Astrocyte of the spinal cord (primary cell): Measurements from ENCODE around the gene NHSL2.
A peak's percentile ranks its signal among the peaks of the same experiment; 100 is the strongest.

ENCODE experiments used
- DNase-seq: peaks from one replicate; pipeline ENCODE4 v3.0.0; 2011; ENCODE audit warnings: low read depth, low spot score
- H3K4me3 ChIP-seq: 2 replicates; pipeline ENCODE4 v1.5.1; 2011; ENCODE audit warnings: low read depth, mild to moderate bottlenecking, low read length, moderate library complexity
- in situ Hi-C: cut with HindIII; loops from 2 replicates; pipeline ENCODE4 v1.10.0; 2017; ENCODE audit warnings: low sequenced_read_pairs
- TF ChIP-seq, protein P1 (sequence below): IDR thresholded peaks from 2 replicates; pipeline ENCODE4 v1.5.1; 2012; ENCODE audit warnings: low read depth, mild to moderate bottlenecking, low read length, inconsistent platforms

Gene NHSL2

DNA sequence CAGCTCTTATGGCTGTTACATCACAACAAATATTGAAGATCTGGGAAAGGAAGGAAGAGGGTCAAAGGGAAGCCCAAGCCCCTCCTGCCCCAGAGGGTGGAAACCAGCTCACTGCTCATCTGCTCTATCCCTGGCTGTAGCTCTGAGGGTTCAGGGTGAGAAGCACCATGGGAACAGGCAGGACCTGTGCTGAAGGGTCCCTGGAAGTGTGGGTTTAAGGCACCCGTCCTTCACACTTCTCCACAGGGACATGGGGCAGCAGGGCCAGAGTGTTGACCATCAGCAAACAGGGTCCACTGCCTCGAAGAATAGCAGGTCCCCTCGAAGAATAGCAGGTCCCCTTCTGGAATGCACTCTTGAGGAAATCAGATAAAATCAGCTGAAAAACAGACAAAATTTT is 216.7 kb downstream of the NHSL2 start:
- DNase-seq, result no peak
- TF ChIP-seq, protein P1, sequence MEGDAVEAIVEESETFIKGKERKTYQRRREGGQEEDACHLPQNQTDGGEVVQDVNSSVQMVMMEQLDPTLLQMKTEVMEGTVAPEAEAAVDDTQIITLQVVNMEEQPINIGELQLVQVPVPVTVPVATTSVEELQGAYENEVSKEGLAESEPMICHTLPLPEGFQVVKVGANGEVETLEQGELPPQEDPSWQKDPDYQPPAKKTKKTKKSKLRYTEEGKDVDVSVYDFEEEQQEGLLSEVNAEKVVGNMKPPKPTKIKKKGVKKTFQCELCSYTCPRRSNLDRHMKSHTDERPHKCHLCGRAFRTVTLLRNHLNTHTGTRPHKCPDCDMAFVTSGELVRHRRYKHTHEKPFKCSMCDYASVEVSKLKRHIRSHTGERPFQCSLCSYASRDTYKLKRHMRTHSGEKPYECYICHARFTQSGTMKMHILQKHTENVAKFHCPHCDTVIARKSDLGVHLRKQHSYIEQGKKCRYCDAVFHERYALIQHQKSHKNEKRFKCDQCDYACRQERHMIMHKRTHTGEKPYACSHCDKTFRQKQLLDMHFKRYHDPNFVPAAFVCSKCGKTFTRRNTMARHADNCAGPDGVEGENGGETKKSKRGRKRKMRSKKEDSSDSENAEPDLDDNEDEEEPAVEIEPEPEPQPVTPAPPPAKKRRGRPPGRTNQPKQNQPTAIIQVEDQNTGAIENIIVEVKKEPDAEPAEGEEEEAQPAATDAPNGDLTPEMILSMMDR, result no peak
- in situ Hi-C loops, result no loop called here
- no peak overlapping the region for H3K4me3 ChIP-seq

DNA sequence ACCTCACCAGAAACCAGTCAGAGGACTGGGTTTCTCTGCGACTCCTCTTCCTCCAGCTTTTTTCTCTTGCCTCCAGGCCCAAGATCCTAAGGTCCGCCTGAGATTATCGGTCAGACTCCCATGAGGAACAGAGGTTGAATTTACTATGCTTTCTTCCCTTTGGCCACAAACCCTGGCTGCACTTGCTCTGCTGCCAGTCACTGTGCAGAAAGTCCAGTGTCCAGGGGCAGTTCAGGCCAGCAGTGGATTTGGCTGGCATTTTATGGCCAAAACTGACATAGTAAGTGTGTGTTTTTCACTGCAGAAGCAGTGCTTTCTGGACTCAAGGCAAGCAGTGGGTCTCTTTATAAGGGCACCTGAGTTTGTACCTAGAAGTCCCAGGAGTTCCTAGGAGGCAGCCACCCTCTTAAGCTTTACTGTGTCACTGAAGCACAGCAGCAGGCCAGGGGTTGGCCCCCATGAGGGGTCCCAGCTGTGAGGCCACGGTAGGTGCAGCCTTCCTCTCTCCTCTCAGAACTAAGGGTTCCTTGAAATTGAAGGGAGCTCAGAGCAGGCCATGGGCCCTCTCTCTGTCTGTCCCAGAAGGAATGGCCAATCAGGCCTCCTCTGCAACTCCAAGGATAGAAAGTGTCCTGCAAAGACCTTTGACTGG is 217.7 kb downstream of the NHSL2 start:
- in situ Hi-C loops, result no loop called here
- no peak for DNase-seq
- H3K4me3 ChIP-seq, result no peak overlapping the region
- TF ChIP-seq, protein P1, result no peak

DNA sequence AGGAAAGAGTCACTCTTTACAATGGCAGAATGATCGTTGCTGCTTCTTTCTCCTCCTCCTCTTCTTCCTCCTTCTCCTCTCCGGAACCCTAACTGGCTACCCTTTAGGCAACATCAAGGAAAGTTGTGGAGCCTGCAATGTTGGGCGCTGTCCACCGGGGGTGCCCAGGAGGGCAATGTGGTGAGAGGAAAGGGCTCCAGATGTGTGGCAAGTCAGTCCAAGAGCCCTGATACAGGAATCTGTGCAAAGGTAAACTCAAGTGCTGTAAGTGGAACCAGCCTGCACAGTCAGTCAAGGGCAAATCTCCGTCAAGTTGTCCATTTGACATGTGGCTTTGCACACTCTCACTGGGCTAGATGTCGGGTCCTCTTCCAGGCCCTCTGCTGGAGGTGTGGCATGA is 218.2 kb downstream of the NHSL2 start:
- TF ChIP-seq, protein P1, result peak; percentile 47
- in situ Hi-C loops, result no loop called here
- no peak overlapping the region for H3K4me3 ChIP-seq
- DNase-seq, result no peak

DNA sequence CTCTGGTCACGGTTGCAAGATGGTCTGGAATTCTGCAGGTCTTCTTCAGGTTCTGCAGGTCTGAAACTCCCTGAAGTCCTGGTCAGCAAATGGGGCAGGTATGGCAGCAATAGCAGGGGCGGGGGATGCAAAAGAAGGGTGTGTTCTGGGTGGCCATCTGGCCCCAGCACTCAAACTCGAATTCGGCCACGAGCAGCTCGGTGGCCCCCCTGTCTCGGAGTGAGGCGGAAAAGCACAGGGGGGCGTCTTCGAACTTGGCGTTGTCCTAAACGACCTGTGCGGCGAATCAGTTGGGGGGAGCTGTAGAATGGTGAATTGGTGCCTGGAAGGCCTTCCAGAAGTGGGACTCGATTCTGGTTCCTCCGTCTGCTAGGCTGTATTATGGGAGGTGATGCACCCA is 219.0 kb downstream of the NHSL2 start:
- in situ Hi-C loops, result no loop called here
- DNase-seq, result no peak
- TF ChIP-seq, protein P1, result no peak
- no peak overlapping the region for H3K4me3 ChIP-seq

DNA sequence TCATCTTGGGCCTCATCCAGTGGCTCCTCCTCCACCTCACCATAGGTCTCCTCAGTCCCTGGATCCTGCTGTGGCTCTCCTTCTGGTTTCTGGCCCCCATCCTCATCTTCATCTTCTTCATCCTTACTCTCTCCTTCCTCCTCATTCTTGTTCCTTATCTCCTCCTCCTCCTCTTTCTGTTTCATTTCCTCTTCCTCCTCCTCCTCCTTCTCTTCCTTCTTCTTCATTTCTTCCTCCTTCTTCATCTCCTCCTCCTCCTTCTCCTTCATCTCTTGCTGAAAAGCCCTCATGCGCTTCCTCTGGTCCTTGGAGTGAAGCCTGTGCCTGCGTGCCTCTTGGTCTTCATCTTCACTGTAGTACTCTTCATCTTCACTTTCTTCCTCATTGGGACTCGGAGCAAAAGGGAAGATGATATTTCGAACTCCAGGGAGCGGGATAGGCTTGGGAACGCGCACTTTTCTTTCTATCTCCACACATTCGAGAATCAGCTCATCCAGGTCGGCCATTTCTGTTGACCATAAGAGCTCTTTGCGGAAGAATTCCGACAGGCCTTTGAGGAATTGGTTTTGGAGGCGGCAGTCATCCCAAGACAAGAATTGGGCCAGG is 219.6 kb downstream of the NHSL2 start:
- in situ Hi-C loops, result no loop called here
- H3K4me3 ChIP-seq, result peak overlapping the region; percentile 49
- TF ChIP-seq, protein P1, result no peak
- no peak for DNase-seq

DNA sequence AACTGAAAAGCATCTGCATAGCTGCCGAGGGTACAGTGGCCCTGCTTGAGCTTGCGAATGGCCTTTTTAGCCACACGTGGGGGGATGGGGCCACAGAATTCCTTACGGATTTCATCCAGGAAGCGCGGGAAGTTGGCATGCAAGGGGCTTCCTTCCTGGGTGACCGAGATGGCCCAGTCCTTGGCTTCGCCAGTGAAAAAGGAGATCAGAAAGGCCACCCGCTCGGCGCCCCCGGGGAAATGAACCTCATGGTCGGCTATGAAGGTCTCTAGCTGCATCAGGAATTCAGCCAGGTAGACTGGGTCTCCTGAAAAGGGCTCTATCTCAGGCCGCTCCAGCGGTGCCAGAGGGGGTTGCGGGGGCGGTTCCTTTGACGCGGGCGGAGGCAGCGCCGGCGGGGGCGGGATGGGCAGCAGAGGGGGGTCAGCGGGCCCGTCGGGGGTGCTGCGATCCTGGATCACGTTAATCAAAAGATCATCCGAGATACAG is 220.2 kb downstream of the NHSL2 start:
- peak overlapping the region; percentile 49 for H3K4me3 ChIP-seq
- no peak for DNase-seq
- in situ Hi-C loops, result no loop called here
- TF ChIP-seq, protein P1, result no peak
